NAMALWA (cell line): ENCODE results near the gene CACNA1H.
"Not testable (repeated sequence)": the region's sequence is repeated elsewhere in the genome, so short reads cannot be mapped to it uniquely, and the experiment has no call there.

Source experiments
- DNase-seq: peaks from one replicate; pipeline ENCODE4 v3.0.0-alpha.2; 2015; ENCODE audit warnings: low spot score

CACNA1H gene

GRCh38 chr16:1255276-1256122 lies 102.6 kb downstream of the CACNA1H start, which contains the start of gene TPSD1:
Gene TPSD1 (plus strand): TSS chr16:1256069. CDS start chr16:1256281, 212 bp downstream.
- not testable (repeated sequence) for DNase-seq

- not testable (repeated sequence) for DNase-seq
Measured at GRCh38 chr16:1256296-1256873, 103.5 kb downstream of the CACNA1H start.

DNA sequence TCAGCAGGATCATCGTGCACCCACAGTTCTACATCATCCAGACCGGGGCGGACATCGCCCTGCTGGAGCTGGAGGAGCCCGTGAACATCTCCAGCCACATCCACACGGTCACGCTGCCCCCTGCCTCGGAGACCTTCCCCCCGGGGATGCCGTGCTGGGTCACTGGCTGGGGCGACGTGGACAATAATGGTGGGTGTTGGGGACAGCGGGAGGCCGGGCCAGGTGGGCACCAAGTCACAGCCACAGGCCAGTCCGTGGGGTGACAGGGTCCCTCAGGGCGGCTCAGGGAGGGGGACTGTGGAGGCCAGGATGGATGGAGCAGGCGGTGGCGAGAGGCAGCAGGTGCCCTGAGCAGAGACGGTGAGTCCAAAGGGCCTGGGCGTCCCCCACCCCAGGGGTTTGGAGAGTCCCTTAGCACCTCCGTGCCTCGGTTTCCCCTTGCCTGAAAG lies 104.0 kb downstream of the CACNA1H start:
- DNase-seq: no peak

DNA sequence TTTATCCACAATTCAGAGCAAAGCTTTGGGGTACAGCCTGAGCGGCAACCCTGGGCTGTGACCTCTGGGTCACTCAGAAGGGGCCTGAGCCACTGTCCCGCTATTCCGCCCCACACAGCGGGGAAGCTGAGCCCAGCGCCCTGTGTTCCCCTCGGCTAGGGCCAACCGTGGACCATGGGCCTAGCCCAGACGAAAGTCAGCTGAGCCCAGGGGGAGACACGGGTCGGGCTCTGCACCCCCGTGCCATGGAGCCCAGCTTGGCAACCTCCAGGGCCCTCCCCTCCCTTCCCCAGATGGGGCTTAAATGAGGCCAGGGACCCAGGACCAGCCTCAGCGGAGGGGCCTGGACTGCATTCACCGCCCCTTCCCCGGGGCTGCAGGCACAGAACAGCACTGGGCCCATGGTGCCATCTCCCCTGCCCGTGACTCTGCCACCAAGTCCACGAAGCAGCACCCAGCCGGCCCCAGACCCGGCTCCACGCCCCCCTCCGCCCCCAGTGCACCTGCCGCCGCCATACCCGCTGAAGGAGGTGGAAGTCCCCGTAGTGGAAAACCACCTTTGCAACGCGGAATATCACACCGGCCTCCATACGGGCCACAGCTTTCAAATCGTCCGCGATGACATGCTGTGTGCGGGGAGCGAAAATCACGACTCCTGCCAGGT lies 104.8 kb downstream of the CACNA1H start:
- DNase-seq: no peak

DNA sequence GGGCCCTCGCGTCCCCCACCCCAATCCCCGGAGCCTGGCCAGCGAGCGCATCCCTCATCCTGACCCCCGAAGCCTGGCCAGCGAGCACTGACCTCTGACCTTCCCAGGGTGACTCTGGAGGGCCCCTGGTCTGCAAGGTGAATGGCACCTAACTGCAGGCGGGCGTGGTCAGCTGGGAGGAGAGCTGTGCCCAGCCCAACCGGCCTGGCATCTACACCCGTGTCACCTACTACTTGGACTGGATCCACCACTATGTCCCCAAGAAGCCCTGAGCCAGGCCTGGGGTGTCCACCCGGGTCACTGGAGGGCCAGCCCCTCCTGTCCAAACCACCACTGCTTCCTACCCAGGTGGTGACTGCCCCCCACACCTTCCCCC lies 105.3 kb downstream of the CACNA1H start:
- DNase-seq: no peak

DNA sequence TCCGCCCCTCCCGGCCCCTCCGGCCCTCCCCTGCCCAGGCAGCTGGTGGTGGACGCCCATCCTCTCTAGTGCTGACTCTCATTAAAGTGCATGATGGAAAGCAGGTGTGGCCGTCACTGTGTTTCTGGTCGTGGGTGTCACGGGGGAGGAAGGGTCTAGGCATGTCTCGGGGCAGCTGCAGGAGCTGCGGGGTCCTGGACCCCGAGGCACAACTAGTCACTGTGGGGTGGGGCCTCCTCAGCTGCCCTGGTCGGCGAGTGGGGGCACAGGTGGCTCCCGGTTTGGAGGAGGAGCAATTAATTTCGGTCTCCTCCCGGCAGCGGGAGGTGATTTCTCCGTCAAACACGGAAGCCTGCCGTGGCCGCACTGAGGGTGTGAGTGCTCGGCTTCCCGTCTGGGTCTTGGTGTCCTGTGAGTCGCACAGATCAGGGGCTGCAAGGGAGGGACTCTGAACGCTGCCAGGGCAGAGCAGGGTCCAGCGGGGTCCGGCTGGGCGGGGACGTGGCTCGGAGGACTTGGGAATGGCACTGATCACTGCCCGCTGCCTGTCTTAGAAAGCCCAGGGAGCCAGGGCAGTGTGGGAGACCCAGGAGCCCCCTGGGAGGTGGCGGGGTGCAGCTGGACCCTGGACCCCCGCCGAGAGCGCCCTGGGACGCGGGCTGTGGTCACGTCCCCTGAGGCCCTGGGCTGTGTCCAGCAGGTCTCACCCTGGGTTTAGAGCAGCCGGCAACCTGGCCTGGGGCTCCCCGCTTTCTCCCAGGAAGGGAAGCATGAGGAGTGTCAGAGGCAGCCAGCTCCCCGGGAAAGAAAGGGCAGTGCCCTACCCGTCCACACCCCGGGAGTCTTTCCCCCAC lies 106.2 kb downstream of the CACNA1H start:
- no peak for DNase-seq

DNA sequence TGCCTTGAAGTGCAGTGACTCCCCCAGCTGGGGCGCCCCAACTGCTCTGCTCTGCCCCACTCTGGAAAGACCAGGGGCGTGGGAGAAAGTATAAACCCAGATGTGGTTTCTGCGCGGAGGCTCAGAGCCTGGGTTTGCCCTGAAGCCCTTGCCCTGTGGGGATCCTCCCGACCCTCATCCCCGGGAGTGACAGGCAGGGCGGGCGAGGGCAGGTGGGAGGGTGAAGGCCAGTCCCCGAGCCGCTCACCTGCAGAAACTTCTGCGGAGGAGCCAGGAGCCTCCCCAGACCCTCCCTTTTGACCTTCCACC lies 106.8 kb downstream of the CACNA1H start:
- no peak for DNase-seq

- no peak for DNase-seq
Measured at GRCh38 chr16:1260101-1260680, 107.3 kb downstream of the CACNA1H start.

- DNase-seq: no peak
Measured at GRCh38 chr16:1261131-1261892, 108.4 kb downstream of the CACNA1H start.

- no peak for DNase-seq
Measured at GRCh38 chr16:1262210-1262845, 109.4 kb downstream of the CACNA1H start.

- DNase-seq: no peak
Measured at GRCh38 chr16:1262846-1263221, 109.9 kb downstream of the CACNA1H start.

- DNase-seq: no peak
Measured at GRCh38 chr16:1263591-1264344, 110.9 kb downstream of the CACNA1H start.

DNA sequence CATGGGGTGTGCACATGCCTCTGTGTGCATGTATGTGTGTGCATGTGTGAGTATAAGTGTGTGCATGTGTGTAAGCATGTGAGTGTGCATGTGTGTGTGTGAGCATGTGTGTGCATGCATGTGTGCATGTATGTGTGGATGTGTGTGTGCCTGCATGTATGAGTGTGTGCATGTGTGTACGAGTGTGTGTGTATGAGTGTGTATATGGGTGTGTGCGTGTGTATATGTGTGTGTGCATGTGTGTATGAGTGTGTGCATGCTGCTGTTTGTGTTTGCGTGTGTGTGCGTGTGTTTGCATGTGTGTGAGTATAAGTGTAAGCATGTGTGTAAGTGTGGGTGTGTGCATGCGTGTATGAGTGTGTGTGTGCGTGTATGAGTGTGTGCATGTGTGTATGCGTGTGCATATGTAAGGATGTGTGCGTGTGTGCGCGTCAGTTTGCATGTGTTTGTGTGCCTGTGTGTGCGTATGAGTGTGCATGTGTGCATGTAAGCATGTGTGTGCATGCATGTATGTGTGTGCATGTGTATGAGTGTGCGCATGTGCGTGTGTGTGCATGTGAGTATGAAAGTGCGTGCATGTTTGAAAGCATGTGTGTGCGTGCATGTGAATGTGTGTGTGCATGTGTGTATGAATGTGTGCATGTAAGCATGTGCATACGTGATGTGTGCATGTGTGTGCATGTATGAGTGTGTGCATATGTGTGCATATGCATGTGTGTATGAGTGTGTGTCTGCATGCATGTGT lies 111.6 kb downstream of the CACNA1H start:
- no peak for DNase-seq

DNA sequence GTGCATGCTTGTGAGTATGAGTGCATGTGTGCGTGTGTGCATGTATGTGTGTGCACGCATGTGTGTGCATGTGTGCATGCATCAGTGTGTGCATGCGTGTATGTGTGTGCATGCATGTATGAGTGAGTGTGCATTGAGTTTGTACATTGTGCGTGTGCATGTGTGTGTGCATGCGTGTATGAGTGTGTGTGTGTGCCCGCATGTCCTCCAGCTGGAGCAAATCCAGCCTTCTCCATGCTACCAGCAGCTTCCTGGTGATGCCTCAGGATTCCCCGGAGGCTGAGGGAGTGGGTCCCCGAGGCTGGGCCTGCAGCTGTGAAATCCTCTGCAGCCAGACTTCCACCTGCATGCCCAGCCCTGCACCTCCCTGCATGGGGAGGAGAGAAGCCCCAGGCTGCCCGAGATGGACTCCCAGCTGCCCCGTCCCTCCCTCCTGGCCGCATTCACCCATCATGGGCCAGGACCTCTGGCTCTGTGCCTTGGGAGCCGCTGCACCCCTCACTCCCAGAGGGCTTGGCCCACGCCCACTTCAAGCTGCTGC lies 112.3 kb downstream of the CACNA1H start:
- DNase-seq: no peak

GRCh38 chr16:1265826-1266225 lies 112.9 kb downstream of the CACNA1H start:
- no peak for DNase-seq

GRCh38 chr16:1269418-1269817 lies 116.5 kb downstream of the CACNA1H start:
- not testable (repeated sequence) for DNase-seq

DNA sequence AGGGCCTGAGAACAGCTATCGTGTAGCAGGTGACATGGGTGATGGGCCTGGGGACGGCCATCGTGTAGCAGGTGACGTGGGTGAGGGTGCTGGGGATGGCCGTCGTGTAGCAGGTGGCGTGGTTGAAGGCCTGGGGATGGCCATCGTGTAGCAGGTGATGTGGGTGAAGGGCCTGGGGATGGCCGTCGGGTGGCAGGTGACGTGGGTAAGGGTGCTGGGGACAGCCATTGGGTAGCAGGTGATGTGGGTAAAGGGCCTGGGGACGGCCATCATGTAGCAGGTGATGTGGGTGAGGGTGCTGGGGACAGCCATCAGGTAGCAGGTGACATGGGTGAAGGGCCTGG lies 118.4 kb downstream of the CACNA1H start:
- DNase-seq: no peak
